DMS 273 treated with DMSO at 0.1 percent for 48 hours (cell line): ENCODE data around the gene GPR146.
"Not testable (repeated sequence)": the region's sequence is repeated elsewhere in the genome, so short reads cannot be mapped to it uniquely, and the experiment has no call there.

Experiments
- DNase-seq: peaks from one replicate; lab custom pipeline; 2025; lab: John Stamatoyannopoulos, UW

GPR146 gene

DNA sequence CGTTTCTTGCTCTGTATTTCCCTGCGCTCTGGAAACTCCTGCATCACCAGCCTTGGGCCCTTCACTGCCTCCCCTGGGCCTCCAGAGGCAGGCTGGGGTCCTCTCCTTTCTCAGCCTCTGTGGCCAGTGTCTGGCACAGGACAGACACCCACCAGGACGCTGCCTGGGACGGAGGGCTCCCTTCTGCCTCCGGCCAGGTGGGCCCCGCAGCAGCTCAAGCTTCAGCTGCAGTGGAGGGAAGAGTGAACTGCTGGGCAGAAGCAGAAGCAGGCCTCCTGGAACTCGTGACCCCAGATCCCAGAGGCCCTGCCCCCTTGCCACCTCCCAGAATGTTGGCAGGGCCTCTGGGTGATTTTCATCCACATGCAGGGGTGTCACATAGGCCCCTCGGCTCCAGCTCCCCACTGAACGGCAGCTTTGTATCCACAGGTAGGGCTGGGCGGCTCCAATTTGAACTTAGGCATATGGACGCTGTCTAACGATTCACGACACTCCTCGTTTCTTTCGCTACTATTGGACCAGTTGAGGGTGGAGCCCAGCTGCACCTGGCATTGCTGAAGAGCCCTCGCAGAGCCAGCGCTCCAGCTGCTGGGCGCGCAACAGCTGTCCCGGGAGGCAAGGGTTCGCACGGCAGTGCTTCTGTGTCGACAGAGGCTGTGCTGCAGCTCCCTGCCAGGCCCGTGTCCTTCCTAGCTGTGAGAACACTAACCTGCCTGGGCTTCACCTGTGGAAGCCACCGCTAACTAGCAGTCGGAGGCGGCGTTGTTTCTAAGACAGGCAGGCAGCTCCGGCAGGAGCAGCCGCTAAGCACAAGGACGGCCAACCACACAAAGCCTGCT is 18.4 kb upstream of the GPR146 start:
- no peak for DNase-seq

DNA sequence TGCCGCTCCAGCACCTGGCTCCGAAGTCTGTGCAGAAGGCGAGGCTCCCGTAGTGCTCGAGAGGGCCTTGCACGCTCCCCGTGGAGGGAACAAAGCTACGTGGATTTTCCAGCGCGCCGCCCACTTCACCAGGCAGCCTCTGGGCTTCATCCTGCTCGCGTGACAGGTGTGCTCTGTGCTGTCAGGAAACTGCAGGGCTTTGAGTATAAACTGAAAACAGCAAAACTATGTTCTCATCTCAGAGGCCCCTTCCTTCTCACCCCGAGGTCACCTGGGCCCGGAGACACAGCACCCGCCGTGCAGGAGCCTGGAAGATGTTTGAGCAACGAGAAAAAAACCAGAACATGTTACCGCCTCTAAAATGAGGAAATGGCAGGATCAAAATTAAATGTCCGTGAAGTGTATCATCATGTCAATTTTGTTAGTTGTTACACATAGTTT is 17.6 kb upstream of the GPR146 start:
- DNase-seq, result no peak

DNA sequence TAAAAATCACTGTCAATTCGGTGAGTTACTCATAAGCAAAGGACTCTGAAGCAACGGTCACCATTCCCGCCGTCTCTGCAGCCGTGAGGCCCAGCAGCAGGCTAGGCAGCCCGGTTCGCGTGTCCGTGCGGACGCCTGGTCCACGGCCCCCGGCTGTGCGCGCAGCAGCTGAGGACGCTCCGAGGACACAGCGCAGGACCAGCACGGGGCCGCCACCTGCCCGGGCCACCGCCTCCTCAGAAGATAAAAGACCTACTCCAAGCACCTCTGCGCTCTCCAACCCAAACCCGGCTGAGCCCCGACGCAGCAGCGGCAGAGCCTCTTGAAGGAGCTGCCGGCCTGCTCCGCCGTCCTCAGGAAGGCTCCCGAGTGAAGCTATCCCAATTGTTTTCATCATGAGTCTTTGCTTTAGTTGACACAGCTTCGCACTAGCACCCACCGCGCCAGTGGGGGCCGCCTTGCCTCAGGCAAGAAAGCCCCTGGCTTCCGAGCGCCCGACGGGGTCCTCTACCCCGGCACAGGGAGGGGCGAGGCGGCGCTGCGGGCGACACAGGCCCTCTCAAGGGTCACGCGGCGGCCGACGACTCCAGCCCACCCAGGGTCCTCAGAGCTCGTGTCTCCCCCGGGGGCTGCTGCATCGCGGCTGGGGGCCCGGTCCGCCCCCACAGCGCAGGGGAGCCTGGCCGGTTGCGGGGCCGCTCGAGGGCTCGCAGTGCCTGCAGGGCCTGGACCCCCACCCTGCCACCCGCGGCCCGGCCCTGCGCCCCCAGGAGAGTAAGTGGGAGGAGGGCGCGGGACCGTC is 16.9 kb upstream of the GPR146 start:
- no peak for DNase-seq

DNA sequence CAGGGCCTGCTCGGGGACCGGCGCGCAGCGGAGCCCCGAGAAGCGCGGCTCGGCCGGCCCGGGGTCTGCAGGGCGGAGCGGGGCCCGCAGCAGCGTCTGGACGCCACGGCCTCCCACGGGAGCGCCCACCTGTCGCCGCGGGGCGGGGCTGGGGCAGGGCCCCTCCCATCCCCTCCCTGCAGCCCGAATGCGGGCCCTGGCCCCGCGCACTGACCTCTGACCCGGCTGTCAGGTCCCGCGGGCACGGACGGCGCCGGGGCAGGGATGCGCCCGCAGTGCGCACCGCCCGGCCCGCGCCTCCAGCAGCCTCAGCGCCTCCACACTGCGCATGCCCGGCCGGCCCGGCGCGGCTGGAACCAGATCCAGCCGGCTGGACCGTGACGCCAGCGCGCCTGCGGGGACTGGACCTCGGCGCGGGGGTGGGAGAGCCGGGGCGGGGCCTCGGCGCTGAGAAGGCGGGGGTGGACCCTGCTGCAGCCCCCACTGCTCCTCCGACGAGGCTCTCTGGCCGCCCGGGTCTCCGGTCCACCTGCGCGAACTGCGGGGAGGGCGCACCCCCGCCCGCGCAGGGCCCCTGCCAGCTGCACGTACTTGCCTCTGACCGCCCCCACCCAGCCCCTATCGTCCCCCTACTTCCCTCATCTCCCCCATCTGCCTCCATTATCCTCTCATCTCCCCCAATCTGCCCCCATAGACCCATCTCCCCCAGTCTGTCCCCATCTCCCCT is 16.1 kb upstream of the GPR146 start:
- peak; percentile 70 for DNase-seq

DNA sequence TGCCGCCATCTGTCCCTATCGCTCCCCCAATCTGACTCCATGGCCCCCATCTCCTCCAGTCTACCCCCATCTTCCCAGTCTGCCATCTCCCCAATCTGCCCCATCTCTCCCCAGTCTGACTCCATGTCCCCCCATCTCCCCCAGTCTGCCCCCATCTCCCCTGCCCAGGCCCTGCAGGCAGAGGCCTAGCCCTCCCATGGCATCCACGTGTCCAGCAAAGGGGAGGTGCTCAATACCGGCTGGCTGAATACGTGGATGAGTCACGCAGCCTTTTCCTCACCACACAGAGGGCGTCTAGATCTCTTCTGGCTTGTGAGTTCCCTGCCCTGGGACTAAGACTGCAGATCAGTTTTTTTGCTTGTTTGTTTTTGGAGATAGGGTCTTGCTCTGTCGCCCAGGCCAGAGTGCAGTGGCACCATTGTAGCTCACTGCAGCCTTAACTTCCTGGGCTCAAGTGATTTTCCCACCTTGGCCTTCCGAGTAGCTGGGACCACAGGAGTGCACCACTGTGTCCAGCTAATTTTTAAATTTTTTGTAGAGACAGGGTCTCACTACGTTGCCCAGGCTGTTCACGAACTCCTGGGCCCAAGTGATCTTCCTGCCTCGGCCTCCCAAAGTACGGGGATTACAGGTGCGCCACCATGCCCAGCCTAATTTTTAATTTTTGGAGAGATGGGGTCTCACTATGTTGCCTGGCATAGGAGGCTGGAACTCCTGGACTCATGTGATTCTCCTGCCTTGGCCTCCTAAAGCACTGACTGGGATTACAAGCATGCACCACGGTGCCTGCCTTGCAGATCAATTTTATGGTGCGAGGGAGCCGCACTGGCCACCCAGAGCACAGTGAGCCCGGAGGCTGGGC is 15.3 kb upstream of the GPR146 start:
- peak; percentile 74 for DNase-seq

DNA sequence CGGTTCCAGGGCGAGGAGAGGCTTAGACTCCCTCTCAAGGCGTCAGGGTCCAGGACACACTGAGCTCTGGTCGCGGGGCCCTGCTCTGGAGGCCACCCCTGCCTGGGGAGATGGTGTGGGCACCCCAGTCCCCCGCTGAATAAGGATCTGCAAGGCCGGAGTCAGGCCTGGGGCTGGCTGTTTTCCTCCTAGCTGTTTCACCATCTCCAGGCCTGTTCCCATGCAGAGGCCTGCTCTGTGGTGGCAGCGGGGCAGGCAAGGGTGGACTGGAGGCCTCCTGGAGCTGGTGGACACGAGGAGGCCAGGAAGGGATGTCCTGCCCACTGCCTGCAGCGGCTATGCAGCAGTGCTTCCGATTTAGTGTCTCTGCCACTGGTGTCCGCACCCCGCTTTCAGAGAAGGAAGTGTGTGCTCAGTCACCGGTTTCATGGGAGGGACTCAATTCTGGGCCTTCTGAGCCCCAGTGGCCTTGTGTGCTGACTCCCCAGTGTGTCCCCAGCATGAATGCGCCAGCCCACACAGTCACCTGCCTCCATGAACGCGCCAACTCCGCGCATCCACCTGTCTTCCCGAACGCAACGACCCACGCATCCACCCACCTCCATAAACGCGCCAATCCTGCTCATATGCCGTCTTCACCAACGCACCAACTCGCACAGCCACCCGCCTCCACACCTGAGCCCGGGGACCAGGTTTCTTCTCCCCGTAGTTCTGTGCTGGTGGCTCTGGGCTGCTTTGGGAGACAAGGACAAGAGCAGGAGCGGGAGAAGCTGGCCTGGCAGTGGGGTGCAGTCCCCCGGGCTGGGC is 14.5 kb upstream of the GPR146 start:
- no peak for DNase-seq

DNA sequence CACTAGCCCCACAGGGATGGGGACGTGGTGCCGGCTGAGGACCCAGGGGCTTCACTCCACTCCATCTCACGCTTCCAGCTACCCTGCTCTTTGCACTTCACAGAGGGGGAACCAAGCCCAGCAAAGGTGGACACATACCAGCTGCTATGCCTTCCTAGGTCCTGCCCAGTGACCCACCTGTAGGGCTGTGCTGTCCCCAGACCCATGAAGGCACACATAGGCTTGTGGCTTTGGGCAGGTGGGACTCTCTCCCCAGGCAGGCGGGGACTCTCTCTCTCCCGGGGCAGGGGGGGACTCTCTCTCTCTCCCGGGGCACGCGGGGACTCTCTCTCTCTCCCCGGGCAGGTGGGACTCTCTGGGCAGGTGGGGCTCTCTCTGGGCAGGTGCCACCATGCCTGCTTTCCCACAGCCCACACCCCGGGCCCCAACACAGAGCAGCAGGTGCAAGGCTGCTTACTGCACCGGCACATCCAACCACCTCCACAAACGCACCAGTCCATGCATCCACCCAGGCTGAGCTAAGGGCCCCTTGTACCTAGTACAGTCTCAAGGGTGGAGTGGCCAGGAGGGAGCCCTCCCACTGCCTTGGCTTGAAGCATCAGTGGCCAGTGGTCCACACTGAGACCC is 13.8 kb upstream of the GPR146 start:
- no peak for DNase-seq

DNA sequence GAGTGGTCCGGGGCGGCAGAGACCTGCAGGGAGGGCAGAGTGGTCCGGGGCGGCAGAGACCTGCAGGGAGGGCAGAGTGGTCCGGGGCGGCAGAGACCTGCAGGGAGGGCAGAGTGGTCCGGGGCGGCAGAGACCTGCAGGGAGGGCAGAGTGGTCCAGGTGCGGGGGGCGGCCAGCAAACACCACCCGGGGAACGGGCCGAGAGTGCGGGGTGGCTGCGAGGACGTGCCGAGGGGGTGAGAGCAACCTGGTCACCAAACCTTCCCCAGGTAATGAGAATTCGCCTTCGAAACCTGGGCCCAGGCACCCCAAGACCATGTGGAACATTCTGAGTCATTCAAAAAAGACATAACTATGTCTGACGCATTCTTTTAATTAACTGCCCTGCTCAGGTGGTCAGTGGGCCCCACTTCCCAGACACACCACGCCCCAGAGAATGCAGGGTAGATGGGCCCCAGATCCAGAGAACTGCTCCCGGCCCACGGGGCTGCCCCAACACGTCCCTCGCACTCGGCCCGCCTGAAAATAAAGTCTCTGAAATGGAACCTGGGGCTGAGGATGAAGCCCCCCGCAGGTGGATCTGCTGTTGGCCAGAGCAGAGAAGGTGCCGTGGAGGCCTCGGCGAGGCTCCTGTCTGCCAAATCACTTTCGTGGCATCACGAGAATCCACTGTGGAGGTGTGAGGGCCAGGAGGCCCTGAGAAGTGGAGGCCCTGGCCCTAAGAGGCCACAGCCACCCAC is 12.5 kb upstream of the GPR146 start:
- DNase-seq, result no peak

DNA sequence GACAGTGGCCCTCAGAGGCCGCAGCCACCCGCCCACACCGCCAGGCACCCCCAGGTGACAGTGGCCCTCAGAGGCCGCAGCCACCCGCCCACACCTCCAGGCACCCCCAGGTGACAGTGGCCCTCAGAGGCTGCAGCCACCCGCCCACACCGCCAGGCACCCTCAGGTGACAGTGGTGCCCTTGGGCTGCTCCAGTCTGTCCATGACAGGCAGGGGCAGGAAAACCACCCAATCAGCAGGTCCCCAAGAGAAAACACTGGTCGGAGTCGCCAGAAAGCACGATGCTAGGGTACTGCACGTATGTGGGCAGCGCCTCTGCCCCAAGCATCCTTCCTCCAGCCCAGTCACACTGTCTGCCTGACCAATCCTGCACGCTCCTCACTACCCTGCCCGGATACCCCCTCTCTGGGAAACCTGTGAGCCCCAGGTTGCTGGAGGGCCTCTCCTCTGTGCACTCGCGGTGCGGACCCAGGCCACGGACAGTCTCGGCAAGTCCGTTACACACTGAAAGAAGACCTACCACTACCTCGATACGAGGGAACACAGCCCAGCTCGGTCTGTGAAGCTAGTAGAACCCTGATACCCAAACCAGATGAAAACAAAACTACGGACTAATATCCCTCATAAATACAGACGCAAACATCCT is 11.7 kb upstream of the GPR146 start:
- DNase-seq, result no peak

DNA sequence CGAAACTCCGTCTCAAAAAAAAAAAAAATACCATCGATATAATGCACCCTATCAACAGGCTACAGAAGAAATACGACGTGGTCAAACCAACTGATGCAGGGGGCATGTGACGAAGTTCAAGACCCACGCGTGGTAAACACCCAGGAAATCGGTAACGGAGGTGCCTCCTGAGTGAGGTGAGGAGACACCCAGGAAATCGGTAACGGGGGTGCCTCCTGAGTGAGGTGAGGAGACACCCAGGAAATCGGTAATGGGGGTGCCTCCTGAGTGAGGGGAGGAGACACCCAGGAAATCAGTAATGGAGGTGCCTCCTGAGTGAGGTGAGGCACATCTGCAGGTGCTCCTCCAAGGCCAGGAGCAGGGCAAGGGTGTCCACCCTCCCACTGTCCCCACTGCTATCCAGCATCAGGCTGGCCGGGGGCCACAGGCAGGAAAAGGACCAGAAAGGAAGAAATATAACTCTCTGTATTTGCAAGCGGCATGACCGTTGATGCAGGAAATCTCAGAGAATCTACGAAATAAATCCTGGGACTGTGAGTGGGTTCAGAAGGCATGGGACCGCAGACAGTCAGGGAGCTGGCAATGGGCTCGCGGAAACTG is 10.7 kb upstream of the GPR146 start:
- DNase-seq, result no peak

DNA sequence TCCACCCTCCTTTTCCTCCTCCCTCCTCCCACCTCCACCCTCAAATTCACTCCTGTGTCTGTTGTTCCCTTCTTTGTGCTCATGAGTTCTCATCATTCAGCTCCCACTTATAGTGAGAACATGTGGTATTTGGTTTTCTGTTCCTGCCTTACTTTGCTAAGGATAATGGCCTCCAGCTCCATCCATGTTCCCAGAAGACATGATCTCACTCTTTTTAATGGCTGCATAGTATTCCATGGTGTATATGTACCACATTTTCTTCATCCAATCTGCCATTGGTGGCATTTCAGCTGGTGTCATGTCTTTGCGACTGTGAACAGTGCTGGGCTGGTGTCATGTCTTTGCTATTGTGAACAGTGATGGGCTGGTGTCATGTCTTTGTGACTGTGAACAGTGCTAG is 9.6 kb upstream of the GPR146 start:
- DNase-seq, result not testable (repeated sequence)

DNA sequence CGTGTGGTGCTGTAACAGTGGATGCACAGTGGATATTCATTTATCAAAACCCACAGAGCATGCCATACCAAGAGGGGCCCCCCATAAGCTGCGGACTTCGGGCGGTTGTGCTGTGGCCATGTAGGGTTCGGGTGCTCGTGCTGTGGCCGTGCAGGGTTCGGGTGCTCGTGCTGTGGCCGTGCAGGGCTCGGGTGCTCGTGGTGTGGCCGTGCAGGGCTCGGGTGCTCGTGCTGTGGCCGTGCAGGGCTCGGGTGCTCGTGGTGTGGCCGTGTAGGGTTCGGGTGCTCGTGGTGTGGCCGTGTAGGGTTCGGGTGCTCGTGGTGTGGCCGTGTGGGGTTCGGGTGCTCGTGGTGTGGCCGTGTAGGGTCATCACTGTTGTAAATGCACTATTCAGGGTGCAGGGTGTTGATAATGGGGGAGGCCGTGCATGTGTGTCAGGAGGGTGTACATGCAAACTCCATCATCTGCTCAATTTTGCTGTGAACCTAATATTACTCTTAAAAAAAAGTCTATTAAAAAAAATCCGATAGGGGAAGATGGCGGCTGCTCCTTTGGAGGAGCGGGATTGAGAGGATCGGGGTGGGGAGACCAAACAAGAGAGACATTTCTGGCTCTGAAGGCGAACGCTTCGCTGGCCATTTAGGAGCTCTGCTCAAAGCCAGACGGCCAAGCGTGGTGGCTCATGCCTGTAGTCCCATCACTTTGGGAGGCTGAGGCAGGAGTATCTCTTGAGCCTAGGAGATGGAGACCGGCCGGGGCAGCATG is 8.0 kb upstream of the GPR146 start:
- DNase-seq, result not testable (repeated sequence)

DNA sequence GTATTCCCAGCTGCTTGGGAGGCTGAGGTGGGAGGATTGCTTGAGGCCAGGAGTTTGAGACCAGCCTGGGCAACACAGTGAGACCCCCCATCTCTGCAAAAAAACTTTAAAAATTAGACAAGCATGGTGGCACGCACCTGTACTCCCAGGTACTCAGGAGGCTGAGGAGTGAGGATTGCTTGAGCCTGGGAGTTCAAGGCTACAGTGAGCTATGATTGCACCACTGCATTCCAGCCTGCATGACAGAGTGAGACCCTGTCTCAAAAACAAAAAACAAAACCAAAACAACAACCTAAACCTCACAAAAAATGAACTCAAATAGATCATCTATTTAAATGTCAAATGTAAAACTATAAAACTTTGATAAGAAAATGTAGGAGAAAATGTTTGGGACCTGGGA is 4.1 kb upstream of the GPR146 start:
- not testable (repeated sequence) for DNase-seq

DNA sequence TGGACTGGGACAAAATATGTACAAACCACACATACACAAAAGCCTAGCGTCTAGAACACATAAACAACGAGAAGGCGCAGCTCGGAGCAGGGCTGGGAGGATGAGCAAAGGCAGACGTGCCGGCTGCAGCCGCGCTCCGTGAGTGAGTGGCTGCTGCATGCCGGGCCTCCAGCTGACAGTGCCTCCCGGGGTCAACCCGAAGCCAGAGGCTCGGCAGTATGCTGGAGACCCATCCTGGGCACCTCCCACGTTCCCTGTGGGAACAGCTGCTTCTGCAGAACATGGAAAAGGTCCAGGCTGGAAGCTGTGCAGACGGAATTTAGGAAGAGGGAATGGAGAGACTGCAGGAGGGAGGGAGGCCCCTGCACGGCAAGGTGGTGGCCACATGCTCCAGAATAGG is 3.6 kb upstream of the GPR146 start:
- peak; percentile 82 for DNase-seq

DNA sequence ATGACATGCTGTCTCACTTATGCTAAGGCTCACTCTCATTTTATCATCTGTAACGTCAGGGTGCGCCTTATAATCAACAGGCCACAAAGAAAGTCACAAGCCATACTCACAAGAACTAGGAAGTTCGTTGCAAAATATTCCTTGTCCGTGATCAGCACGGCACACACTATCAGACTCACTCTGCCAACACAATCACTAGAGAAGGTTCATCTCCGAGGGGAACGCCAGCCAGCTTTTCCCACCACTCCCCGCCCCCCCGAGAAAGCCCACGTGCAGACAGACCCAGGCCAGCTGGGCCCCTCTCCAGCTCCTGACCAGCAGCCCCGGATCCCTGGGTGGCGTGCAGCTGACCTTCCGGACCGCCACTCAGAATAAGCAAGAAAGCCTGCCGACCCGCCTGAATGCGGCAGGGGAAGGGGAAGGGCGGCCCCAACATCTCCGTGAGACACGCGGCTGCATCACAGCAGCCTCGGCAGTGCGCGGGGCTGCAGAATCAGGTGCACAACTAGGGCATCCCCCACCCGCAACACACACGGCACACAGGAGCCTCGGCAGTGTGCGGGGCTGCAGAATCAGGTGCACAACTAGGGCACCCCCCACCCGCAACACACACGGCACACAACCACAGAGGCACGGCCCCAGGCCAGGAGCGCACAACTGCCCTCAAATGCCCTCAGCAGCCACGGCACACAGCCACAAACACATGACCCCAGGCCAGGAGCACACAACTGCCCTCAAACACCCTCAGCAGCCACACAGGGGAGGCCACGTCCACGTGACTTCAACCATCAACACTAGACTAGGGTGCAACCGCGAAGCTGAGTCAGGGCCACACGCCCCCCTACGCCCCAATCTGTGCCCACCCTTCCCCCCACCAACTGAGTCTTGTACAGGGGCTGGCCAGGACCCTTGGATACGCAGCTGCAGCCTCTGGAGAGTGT is 2.5 kb upstream of the GPR146 start:
- no peak for DNase-seq

DNA sequence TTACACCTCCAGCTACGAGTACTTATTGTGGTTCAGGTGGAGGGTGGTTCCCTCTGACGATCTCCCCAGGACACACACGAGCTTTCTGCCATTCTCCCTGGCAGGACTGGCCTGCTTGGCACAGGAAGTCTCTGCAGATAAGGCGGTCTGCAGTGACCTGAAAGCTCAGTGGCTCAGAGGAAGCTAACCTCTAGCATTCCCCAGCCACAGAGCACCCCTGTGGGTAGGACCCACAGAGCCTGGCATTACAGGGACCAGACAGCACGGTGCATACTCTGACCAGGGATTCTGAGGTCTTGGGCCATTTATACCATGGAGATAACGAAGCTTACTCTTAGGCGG is 1.9 kb upstream of the GPR146 start:
- DNase-seq, result no peak
